Skin of body (tissue), 2 donors: ENCODE measurements around the gene STARD7. TPM values are rescaled to one million over a fixed set of nuclear protein-coding genes. Genes with fewer than 3 reads are reported as not detected.
"Not testable (repeated sequence)": the region's sequence is repeated elsewhere in the genome, so short reads cannot be mapped to it uniquely, and the experiment has no call there.

Source experiments
- DNase-seq: peaks from one replicate; lab custom pipeline; 2025; lab: John Stamatoyannopoulos, UW
- total RNA-seq: library from RNA; depleted of rRNA; stranded (reverse); fragments of >200 nt; gene quantifications from one replicate; pipeline ENCODE4 v1.2.3, GENCODE V29; 2014

Gene STARD7
- total RNA-seq, 1 donor from 2014 or later = 76.2 TPM

- no peak for DNase-seq
These were observed 44.7 kb downstream of the STARD7 start for GRCh38 chr2:96163768-96164429.

- no peak for DNase-seq
These were observed 45.2 kb downstream of the STARD7 start for GRCh38 chr2:96163415-96163767.

DNA sequence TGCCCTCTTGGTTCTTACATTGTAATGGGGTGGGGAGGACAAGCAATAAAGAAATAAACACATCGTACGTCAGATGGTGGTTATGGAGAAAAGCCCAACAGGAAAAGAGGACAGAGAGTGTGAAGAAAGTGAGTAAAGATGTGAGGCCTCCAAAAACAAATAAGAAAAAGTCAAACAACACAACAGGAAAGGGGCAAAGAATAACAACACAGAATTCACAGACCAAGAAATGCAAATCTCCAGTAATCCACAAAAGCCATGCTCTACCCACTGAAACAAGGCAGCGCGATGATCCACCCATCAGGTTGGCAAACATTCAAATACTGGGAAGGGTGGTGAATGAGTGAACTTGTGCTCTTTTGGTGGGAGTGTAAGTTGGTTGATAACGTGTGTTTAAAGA lies 46.7 kb downstream of the STARD7 start:
- no peak for DNase-seq

GRCh38 chr2:96160366-96160765 lies 48.3 kb downstream of the STARD7 start:
- not testable (repeated sequence) for DNase-seq

DNA sequence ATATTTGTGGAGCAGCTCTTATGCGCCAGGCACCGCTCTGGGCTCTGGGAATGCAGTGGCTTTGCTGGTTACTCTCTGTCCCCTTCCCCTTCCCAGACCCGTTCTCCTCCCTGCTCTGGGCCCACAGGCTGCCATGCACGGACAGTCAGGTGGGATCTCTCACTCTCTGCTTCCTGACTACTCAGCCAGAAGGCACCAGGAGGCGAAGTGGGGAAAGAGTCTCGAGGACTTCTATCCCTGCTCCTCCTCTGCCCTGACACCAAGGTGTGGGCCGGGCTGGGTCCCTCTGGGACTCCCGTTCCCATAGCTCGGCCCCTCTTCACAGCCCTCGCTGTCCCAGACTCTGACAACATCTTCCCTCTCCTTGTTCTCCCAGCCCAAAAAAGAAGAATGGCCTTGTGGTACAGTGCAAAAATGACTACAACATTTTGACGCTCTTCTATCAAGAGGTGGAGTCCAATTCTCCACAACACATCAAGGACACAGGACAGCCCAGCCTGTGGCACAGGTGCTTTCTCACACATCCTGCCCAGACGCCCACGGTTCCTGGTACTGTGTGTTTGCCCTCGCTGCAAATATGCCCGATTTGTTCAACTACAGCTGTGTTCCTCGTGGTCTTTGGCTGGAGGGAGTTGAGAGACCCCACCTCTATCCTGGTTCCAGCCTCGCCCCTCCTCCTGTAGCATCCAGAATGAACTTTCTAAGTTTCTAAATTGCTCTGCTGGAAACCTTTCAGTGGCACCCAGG lies 49.4 kb downstream of the STARD7 start:
- DNase-seq = no peak

DNA sequence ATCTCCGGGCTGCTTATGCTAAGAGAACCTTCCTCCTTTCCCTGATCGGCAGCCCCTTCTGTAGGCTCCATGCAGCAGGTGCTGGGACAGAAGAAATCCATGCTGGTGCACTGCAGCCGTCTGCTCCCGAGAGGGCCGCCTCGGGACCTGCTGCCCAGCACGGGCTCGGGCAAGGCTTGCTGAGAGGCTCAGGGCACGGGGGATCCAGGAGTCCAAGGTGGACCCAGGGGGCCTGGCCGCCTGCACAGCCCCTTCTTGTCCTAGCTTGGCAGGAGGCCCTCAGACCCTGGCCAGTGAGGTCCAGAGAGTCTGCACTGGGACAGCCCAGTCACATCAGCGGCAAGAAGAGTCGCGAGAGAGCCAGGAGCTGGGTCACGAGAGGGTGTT lies 50.1 kb downstream of the STARD7 start:
- no peak for DNase-seq

GRCh38 chr2:96157649-96158553 lies 50.7 kb downstream of the STARD7 start:
- no peak for DNase-seq

DNA sequence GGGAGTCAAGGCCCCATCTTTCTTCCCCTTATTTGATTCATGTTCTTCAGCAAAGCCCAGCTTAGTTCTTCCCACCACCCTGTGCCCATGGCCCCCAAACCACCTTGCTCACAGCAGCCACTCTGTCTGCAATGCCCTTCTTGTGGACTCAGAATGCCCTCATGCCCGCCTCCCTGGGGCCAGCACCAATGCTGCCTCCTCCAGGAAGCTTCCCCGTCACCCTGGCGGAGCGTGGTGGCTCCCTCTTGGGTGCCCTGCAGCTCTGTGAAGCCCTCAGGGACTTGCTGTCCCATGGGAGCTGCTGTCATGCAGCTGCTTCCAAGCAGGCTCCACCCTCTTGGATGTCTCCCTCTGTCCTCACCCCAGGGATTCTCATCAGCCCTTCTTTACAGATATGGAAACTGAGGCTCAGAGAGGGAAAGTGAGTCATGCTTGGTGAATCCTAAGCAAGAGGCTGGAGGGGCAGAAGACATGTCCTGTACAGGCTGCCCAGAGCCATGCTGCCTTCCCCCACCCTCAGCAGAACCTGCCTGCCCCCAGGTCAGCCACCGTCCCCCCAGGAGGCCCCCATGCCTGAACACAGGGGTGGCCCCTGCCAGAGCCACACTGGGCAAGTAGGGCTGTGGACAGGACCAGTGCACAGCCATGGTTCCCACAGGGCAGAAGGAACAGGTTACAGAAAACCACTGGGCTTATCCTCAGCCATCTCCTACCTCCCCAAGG lies 51.5 kb downstream of the STARD7 start:
- no peak for DNase-seq

DNA sequence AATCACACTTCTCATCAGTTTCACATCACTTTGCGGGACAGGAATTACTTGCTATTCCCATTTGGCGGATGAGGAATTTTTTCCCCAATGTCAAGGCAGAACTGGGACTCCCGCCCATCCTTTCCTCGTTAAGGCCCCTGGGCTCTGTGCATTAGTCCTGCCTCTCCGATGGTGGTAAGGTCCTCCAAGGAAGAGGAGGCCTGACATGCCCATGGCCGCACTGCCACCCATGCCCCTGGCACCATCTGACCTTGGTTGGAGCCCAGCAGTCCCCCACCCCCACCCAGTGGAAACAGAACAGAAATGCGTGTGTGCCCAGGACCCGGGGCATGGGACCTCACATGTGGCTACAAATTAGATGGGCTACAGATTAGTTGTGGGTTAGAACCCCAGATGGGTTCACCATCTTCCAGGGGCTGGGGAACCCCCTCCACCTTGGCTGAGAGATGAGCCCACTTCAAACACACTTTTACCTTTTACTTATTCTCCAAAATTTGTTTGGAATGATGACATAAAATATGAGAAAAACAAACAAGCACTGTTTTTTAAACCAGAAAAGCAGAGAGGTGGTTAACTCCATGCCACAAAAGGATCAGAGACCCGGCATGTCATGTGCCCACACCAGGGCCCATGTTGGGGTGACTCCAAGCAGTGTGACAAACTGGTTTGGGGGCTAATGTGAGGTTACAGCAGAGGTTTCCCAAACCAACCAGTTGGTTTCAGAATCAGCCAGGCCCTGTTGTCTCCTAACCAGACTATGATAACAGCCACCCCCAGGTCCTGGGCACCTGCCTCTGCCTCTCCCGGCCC lies 52.4 kb downstream of the STARD7 start:
- DNase-seq = no peak

- no peak for DNase-seq
These were observed 53.9 kb downstream of the STARD7 start for GRCh38 chr2:96154506-96155380.

- DNase-seq = no peak
These were observed 54.6 kb downstream of the STARD7 start for GRCh38 chr2:96153991-96154431.

- no peak for DNase-seq
These were observed 55.3 kb downstream of the STARD7 start for GRCh38 chr2:96153291-96153713.

DNA sequence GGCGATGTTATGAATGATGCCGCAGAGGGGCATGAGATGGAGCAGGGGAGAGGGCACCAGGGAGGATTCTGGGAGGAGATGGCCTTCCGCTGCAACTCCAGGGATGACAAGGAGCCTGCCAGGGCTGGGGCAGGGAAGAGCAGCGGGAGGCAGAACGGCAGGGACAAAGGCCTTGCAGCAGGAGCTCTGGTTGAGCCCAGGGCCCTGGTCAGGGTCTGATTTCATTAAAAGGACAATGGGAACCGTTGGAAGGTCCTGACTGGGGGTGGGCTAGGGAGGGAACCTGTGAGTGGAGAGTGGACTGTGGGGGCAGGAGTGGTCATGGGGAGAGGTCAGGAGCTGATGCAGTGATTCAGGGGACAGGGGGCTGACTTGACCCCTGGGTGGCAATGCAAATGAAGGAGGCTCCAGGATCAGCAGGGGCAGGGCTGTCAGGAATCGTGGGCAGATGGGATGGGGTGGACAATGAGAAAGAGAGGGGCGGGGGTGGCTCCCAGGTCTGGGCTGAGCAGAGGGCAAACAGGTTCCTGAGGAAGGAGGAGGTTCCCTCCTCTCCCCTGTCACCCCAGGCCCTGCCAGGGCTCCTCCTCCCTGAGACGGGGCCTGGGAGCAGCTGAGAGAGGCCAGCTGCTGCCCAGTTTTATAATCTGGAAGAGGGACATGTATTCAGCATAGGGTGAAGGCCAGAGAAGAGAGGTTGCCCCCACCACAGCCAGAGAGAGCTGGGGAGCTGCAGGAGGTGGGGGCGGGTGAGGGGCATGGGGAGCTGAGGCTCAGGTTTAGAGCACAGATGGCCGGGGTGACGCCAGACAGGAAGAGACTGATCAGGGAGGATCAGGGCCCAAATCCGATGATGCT lies 56.1 kb downstream of the STARD7 start:
- DNase-seq = no peak

DNA sequence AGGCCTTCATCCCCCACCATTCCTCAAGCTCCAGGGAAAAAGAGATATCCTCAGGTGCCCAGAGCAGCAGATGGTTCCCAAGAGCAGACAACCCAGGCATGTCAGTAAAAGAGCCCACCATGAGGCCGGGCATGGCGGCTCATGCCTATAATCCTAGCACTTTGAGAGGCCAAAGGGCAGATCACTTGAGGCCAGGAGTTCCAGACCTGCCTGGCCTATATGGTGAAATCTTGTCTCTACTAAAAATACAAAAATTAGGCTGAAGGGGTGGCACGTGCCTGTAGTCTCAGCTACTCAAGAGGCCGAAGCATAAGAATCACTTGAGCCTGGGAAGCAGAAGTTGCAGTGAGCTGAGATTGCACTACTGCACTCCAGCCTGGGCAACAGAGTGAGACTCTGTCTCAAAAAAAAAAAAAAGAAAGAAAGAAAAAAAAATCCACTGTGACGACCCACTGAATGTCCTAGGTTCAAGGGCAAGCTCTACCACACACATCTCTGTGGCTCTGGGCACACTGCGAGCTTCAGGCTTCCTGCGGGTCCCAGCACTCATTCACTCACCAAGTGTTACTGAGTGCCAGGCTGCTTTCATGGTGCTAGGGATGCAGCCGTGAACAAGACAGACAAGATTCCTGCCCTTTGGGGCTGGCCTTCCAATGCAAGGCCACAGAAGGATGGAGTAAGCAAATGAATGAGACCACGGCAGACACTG lies 56.9 kb downstream of the STARD7 start:
- no peak for DNase-seq

DNA sequence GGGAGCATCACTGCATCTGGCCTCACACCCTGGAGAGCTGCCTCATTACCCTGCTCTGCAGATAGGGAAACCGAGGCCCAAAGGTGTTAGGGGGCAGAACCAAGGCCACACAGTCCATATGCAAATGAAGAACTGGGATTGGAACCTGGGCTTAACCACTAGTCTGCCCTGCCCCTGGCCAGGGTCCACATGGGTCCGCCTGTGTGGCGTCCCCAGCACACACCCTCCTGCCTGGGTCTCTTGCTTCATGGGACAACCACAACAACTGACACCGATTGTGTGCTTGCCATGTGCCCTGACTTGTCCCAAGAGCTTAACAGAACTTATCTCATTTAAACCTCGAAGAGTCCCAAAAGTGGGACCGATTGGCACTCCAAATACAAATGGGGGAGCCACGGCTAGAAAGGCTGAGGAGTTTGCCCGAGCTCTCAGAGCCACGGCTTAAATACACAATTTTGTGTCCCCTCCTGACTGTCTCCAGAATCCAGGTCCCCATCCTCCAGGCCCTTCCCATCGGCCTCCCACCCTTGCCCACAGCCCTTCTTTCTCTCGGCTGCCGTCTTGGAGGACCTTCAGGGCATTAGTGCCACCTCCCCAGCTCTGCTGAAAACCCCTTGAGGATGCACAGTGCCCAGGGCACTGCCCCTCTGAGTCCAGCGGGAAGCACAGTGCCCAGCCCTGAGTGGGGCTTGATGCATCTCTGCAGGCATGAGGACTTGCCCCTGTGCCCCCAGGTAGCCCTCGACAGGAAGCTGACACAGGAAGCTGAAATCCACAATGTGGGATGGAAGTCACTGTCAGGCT lies 57.6 kb downstream of the STARD7 start:
- no peak for DNase-seq

DNA sequence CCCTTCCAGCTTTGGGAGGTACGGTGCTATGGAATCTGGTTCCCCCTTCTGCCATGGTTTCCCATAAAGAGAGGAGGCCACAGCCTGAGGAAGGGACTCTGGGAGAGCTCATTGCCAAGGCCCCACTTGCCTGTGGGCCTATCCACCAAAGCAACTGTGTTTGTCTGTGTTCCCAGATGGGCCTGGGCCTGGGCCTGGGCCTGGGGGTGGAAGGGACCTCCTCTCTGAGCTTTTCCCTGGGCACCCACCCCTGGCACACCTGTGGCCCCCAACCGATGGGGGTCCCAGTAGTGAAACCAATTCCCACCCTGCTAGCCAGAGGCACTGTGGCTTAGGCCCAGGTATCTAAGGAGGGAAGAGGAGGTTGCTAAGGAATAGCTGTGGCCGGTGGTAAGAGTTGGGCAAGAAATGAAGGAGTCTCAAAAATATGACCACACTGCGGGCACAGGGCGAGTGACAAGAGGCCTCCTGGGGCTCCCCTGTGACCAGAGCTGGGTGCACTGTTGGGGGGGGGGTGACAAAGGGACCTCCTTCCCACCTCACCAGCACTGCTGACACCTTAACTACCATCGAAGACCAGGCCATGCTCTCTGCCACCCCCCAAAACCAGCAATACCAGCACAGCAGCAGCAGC lies 58.5 kb downstream of the STARD7 start:
- no peak for DNase-seq
